GM18858 (cell line): ENCODE results near the gene TESK2.
"Not testable (repeated sequence)": the region's sequence is repeated elsewhere in the genome, so short reads cannot be mapped to it uniquely, and the experiment has no call there.

Source experiments
- ATAC-seq: cut with Tn5 transposase; IDR thresholded peaks from one replicate; pipeline ENCODE4 v1.9.1; 2021; ENCODE audit not compliant: unreplicated experiment

The TESK2 gene

DNA sequence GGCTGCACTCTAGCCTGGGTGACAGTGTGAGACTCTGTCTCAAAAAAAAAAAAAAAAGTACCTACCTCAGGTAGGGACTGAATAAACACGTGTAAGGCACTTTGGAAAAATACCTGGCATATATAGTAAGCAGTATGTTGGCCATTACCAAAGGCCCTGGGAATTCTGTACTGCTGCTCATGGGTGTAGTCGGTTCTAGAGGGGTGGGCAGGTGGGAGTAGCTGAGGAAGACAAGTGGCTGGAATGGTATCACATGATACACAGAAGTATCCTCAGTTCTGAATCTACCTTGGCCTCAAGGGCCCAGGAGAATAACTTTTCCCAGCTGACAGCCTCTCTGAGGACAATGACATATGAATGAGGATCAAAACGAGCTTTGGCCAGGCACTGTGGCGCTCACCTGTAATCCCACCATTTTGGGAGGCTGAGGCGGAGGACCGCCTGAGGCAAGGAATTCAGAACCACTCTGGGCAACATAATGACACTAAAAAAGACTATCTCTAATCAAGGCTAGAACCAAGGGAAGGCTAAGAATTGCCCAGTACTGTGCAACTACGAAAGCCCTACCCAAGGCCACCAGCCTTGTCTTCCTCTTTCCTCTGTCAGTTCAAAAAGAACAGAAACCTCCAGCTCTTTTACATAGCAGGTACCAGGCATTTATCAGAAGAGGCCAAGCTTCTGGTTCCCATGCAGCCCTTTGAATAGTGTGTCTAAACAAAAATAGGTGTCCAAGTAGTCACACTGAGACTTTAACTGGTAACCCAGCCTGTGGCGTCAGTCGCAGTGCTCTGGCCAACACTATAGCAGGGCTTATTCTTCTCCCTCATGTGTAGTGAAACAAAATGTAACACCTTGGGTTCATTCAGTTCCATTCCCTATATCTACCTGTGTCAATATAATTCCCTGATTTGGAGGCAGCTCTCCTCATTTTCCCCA lies 19.3 kb upstream of the TESK2 start:
- ATAC-seq, result no peak

DNA sequence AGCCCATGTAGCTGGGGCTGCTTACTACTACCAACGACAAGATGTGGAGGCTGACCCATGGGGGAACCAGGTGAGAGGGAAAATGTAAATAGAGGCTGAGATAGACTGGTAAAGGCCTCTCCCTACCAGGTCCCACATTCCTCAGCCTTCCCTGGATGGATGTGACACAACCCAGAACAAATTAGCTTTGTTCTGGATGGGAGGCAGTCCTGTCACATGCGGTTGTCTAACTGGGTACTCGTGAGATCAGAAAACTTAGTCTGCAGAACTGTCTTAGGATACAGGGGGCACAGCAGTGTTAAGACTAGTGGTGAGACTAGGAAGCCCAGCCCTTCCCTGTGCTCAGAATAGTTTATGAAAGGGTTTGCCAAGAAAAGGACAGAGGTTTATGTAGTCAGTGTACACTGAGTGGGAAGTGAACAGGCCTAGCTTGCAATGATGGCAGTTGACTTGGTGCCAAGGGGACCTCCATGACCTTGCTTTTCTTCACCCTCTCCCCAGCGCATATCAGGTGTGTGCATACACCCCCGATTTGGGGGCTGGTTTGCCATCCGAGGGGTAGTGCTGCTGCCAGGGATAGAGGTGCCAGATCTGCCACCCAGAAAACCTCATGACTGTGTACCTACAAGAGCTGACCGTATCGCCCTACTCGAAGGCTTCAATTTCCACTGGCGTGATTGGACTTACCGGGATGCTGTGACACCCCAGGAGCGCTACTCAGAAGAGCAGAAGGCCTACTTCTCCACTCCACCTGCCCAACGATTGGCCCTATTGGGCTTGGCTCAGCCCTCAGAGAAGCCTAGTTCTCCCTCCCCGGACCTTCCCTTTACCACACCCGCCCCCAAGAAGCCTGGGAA lies 17.6 kb upstream of the TESK2 start:
- no peak for ATAC-seq

DNA sequence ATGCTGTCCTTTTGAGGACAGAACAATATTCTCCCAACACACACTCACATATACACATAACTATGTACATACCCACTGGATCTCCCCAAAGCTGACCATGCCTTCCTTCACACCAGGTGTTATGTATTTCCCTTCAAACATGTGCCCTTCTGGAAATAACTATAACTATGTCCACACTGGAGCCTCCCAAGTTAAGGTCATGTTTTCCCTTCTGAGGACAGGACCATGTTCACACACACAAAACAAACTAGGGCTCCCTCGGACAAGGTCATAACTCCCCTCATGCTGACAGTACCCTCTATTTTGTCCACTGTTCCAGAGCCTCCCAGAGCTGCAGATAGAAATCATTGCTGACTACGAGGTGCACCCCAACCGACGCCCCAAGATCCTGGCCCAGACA lies 16.9 kb upstream of the TESK2 start:
- no peak for ATAC-seq

DNA sequence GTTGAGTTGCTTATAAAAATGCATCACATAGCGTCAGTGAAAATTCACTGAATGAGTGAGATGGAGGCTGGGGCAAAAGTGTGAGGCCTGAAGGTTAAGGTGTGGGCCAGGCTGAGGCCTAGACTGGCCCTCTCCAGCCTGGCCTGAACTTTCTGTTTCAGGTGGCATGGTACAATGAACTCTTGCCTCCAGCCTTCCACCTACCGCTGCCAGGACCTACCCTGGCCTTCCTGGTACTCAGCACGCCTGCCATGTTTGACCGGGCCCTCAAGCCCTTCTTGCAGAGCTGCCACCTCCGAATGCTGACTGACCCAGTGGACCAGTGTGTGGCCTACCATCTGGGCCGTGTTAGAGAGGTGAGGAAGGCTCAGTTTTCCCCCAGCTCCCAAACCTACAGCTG lies 16.2 kb upstream of the TESK2 start:
- no peak for ATAC-seq

DNA sequence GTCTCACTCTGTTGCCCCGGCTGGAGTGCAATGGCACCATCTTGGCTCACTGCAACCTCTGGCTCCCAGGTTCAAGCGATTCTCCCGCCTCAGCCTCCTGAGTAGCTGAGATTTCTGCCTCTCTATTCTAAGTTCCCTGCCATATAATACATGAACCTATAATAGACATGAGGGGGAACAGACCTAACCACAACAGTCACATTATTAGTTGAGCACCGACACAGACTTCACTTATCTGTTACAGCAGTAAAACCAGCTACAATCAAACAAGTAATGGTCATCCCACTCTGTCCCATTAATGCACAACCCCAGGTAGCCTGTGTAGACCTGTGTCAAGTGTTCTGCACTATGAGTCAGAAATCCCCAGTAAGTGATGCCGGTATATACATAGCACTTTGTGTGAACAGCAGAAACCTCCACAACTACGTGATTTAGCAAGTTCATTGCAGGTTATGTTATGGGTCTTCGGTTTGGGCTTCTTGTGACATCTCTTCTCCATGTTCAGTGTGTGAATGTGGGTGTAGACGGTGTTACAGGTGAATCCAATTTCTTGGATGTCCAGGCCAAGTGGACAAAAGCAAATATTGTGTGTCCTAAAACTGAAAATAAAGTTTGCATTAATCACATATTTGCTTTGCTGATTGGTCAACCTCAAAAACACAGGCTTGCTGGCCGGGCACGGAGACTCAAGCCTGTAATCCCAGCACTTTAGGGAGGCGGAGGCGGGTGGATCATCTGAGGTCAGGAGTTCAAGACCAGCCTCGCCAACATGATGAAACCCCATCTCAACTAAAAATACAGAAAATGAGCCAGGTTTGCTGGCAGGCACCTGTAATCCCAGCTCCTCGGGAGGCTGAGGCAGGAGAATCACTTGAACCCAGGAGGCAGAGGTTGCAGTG lies 12.7 kb upstream of the TESK2 start:
- no peak for ATAC-seq

DNA sequence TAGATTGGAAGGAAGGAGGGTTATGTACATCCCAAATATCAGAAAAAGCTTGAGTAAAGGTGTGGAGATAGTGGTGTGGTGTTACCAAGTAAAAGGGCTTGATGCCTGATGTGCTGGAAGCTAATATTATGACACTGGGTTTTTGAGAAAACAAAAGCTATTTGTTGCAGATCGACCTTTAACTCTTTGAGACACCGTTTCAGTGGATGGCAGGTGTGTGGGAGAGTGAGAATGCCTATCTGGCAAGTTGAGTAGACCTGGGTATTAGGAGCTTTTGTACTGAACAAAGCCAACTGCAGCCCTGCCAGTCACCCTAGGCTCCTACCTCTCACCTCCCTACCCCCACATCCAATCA lies 10.5 kb upstream of the TESK2 start:
- no peak for ATAC-seq

DNA sequence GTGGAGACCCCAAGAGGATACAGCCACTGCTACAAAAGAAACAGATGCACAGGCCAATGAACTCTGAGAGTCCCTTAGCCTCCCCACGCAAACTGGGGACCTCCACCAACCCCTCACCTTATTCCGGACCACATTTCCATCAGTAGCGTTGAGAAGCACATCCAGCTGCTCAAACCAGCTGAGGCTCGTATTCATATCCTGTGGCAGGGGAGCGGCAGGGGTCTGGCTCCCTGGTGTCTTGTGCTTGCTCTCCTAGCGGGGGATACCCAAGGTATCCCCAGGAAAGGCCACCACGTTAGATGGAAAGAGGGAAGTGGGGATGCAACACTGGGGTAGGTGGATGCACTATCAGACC lies 8.4 kb upstream of the TESK2 start:
- ATAC-seq, result no peak

DNA sequence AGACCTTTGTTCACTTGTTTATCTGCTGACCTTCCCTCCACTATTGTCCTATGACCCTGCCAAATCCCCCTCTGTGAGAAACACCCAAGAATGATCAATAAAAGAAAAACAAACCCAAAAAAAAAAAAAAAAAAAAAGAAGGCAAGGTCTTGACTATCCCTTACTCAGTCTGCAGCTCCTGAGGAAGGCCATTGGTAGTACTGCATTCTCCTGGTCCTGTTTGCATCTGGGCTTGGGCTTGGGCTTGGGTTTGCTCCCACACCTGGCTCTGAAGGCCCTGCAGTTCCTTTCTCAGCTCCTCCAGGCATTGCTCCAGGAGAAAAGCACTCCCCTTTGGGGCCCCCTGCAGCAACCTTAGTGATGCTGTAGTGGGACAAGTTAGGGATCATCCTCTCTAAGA lies 7.3 kb upstream of the TESK2 start:
- no peak for ATAC-seq

DNA sequence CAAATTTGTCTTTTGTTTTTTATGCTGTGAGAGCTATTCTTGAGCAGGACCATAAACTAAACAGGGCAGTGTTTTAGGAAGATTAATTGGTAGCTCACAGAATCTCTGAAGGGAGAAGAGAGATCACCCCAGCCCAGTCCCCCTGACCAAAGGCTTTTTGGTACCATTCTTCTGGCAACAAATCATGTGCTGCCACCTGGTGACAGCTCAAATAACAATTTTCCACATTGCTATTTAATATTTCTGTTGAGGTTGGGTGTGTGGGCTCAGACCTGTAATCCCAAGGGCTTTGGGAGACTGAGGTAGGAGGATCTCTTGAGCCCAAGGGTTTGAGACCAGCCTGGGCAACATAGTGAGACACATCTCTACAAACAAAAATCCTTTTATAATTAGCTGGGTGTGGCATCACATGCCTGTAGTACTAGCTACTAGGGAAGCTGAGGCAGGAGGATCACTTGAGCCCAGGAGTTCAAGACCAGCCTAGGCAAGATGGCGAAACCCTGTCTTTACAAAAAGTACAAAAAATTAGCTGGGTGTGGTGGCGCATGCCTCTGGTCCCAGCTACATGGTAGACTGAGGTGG lies 2.2 kb upstream of the TESK2 start:
- no peak for ATAC-seq

DNA sequence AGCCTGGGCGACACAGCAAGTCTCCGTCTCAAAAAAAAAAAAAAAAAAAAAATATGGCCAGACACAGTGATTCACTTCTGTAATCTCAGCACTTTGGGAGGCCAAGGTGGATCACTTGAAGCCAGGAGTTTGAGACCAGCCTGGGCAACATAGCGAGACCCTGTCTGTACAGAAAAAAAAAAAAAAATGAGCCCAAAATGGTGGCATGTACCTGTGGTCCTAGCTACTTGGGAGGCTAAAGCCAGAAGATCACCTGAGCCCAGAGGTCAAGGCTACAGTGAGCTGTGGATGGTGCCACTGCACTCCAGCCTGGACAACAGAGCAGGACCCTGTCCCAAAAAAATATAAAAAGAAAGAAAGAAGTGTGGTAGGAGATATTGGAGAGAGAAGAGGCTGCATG lies 1.7 kb upstream of the TESK2 start:
- no peak for ATAC-seq

DNA sequence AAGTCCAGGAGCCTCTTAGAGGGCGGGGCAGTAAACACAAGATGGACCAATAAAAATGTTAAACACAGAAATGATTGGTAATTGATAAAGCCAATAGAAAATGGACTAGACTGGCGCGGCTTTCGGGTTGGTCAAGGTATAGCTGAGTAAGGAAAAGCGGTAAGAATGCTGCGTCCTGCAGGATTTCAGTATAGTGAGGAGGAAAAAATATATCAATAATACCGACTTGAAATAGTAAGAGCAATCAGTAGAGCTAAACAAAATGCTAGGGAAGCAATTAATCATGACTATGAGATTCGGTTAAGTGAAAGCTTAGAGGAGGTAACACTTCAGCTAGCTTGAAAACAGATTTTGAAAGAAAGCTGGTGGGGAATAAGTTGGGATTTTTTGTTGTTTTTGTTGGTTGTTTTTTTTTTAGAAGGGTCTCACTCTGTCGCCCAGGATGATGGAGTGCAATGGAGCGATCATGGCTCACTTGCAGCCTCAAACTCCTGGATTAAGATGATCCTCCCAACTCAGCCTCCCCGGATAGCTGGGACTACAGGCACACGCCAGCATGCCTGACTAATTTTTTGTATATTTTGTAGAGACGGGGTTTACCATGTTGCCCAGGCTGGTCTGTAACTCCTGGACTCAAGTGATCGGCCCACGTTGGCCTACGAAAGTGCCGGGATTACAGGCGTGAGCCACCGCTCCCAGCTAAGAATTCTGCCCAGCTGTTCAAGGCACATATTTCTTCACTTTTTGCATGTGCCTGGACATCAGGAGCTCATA lies 711 bp upstream of the TESK2 start:
- no peak for ATAC-seq

DNA sequence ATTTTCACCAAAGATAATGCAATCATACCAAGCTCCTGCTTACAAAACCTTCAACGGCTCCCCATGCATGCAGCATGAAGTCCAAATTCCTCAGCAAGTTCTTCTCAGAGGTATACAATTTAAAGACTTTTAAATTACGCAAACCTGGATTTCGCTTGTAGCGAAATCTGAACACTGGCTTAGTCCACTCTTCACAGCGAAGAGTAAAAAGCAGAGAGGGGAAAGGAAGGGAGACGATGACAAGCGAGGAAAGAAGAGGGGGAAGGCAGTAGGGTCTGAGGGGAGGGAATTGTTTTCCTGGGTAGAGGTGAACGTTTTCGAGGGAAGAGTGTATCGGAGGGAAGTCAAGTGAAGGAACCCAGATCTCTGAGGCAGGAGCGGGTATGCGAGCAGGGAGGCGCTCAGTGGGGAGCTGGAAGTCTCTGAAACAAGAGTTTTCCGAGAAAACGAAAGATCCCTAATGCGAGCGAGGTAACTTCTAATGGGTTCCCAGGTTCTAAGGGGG lies 790 bp downstream of the TESK2 start:
- ATAC-seq, result no peak

DNA sequence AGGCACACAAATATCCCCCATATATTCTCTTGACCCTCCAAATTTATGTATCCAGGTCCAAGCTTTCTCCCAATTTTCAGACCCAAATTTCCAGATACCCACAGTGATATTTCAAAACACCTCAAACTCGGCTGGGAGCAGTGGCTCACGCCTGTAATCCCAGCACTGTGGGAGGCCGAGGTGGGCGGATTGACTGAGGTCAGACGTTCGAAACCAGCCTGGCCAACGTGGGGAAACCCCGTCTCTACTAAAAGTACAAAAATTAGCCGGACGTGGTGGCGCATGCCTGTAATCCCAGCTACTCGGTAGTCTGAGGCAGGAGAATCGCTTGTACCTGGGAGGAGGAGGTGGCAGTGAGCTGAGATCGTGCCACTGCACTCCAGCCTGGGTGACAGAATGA lies 1.6 kb downstream of the TESK2 start:
- ATAC-seq, result not testable (repeated sequence)

DNA sequence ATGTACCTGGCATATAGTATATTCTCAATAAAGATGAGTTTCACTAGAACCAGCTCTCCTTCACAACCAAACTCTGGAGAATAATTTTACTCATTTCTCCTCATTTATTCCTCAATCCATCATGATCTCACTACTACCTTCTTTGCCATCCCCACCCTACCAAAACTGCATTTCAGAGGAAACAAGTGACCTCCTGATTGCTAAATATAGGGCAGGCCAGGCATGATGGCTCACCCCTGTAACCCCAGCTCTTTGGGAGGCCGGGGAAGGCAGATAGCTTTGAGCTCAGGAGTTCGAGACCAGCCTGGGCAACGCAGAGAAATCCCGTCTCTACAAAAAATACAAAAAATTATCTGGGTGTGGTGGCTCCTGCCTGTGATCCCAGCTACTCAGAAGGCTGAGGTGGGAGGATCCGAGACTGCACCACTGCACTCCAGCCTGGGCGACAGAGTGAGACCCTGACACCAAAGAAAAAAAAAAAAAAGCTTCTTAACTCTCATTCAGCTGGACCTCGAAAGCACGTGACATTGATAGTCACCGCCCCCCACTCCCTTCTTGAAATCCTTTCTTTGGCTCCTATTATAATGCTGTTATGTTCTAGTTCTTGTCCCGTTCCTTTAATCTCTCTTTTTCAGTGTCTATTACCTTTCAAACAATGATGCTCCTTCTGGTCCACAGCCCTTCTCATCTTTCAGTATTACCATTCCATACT lies 2.1 kb downstream of the TESK2 start:
- no peak for ATAC-seq

DNA sequence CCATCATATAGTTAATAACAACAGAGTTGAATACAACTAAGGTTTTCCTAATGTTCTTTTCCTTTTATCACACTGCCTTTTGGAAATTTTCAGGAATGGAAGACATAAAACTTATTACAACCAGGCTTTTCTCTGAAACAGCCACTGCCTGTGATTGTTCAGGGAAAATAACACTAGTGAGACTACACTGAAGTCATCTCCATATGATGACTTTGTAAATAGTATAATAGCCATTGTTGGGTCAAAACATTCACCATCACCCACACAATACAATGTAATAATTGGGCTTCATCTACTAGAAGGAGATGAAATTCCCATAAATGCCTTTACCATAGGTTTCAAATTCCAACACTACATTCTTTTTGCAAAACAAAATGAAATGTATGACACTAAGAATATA lies 5.0 kb downstream of the TESK2 start:
- ATAC-seq, result no peak

DNA sequence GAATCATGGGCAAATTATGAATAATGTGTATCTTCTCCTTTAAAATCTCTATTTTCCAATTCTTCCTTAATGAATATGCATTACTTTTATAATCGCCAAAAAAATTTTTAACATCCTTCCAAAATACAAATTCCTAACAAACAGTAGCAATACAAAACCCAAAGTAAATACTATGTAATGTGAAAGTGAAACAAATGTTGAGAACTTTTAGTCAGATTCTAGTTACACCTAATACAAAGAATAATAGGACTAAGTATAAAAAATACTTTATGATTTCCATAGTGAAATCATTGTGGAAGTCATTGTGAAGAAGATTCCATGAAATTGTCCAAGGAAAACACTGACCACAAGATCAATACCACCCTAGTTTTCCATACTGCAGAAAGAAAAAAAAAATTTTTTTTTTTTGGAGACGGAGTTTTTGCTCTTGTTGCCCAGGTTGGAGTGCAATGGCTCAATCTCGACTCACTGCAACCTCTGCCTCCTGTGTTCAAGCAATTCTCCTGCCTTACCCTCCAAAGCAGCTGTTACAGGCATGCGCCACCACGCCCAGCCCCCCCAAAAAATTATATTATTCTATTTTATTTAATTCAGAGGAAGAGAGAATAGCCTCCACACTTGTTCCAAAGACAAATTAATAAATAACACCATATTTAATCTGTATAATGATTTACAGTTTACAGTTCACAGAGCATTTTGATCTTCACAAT lies 11.8 kb downstream of the TESK2 start:
- ATAC-seq, result no peak

DNA sequence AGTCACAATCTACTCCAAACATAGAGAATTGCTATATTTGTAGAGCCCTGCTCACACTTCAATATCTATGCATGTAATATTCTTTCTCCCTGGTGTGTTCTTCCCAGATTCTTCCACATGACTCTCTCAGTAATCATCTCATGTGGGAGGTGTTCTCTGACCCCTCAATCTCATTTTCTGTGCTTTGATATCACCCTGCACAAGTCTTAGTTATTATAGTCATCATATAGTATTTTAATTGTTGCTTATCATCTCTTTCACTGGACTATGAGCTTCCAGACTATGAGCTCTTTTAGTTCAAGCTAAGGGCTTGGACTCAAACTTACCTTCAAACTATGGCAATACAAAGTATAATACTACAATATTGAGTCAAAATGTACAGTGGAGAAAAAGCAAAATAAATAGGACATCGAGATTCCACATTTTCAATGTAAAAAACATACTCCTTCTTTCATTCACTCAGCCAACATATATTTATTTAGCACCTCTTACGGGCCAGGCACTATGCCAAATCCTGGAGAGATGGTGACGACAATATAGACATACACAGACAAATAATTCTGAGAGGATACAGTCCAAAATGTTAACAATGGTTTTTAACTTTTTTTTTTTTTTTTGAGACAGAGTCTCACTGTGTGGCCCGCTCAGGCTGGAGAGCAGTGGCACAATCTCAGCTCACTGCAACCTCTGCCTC lies 12.7 kb downstream of the TESK2 start:
- ATAC-seq, result no peak

DNA sequence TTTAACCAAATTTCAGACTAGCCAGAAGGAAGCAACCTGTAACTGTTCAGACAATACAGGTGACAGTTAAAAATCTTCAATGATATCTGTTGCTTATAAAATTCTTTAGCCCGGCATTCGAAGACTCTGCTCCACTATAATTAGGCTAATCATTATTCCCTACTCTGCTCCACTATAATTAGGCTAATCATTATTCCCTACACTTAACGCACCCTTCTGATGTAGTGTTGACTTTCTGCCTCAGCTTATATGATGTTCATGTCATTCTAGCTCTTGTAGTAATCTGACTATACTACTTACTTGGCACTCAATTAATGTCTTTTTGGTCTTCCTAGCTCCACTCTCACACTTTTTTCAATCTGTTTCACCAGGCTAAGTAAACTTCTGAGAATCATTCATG lies 13.3 kb downstream of the TESK2 start:
- ATAC-seq, result no peak
